HG03565 (cell line): ENCODE measurements around the gene GPNMB.
A peak's percentile ranks its signal among the peaks of the same experiment; 100 is the strongest.
"Not testable (repeated sequence)": the region's sequence is repeated elsewhere in the genome, so short reads cannot be mapped to it uniquely, and the experiment has no call there.

ENCODE experiments used
- ATAC-seq: cut with Tn5 transposase; IDR thresholded peaks from one replicate; pipeline ENCODE4 v1.9.1; 2021; ENCODE audit warnings: mild to moderate bottlenecking, moderate library complexity; ENCODE audit not compliant: unreplicated experiment

The GPNMB gene

DNA sequence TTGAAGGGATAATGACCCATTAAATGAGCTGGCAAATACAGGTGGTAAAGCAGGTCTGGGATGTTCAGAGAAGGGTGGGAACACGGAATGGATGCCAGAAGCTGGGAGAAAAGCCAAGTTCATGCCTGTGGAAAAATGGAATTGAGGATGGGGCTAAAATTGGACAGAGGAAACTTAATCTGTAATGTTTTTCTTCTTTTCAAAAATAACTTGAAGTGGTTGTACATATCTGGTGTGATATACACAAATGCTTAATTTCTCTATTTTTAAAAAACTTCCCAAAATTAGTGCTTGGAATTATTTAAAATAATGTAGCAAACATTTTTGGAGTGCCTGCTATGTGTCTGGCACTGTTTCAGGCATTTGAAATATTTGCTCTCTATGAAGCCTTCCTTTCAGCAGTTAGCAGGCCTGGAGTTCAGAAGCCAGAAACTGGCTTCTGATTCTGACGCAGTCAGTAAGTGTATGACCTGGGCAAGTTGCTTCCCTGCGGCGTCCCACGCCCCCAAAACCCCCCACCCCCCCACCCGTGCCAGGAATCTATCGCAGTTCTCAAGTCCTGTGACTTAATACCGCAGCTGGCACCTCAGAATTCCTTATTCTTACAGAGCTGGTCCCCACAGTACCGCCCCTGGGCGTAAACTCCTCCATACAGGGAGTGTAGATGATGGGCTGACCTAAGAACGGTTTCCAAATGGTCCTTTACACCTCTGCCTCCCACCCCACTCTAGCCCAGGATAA is 51.7 kb downstream of the GPNMB start:
- no peak for ATAC-seq

- peak; percentile 97 for ATAC-seq
Measured at GRCh38 chr7:23298885-23299769, 52.6 kb downstream of the GPNMB start, which contains the start of gene MALSU1. Gene MALSU1 (plus strand): TSS chr7:23299339. CDS start chr7:23299353, 14 bp downstream.

GRCh38 chr7:23299770-23300300 is 53.3 kb downstream of the GPNMB start:
- no peak for ATAC-seq

GRCh38 chr7:23306936-23307521 is 60.5 kb downstream of the GPNMB start:
- ATAC-seq = no peak

- no peak for ATAC-seq
Measured at GRCh38 chr7:23308754-23309153, 62.2 kb downstream of the GPNMB start.

DNA sequence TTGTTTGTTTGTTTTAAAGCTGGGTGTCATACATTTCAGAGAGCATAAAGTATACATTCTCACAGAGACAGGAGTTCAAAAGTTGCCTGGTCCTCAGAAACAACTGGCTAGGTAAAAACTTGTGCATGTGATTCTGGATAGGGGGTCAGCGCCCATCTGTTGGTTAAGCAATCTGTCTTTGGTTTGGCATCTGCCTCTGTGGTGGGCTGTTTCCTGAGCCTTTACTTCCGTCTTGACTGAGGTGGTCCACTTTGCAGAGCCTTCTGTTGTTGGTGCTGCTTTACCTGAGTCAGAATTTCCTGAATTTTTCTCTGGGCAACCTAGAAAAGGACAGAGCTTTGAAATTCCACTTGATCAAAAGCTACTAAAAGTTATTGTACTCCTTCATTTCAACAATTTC is 65.6 kb downstream of the GPNMB start:
- ATAC-seq = not testable (repeated sequence)

DNA sequence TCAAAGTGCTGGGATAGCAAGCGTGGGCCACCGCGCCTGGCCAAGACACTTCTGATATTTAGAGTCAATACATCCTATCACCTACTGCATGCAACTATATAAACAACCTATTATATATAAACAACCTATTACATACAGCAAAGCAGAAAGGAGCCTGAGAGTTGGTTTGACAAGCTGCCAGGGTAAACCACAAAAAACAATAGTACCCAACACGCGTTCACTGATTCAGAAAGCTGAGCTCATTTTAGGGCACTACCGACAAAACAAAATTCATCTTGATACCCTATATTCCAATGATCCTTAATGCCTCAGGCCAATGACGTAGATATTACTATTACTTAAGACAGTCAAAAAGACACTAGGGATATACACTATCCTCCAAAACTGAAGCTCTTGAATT is 68.8 kb downstream of the GPNMB start:
- ATAC-seq = no peak
